SK-N-SH (cell line): Measurements from ENCODE around the gene S100A6.

Experiments used
- EP300 ChIP-seq, 2 experiments: IDR thresholded peaks; 2 replicates each; pipeline versions ENCODE4 v1.4.0 to v1.6.1; 2012; ENCODE audit warnings: borderline replicate concordance in 1 of 2, low read depth in 1 of 2, low read length in 1 of 2
- USF1 ChIP-seq: IDR thresholded peaks from 2 replicates; pipeline ENCODE4 v1.4.0; 2012; ENCODE audit warnings: low read depth, borderline replicate concordance

GRCh38 chr1:153532769-153533599, 2.8 kb downstream of the S100A6 start:
- no peak for TF ChIP-seq EP300 (IDR thresholded peaks at IDR 0.05; ENCODE audit: borderline replicate concordance in 1 of 2, low read depth in 1 of 2, low read length in 1 of 2)
- no peak for TF ChIP-seq USF1
